Ovary (tissue), 9 donors: ENCODE measurements around the gene SOHLH1. TPM values are rescaled to one million over a fixed set of nuclear protein-coding genes. Genes with fewer than 3 reads are reported as not detected.

Source experiments
- DNase-seq, 5 donors: peaks; one replicate each; pipeline ENCODE4 v3.0.0-alpha.2; 2019 to 2020
- H3K27ac ChIP-seq, 2 donors: fragments of 200-600 bp; one replicate each; pipeline versions ENCODE4 v1.5.1 to v1.8.0; 2019 to 2022
- H3K27me3 ChIP-seq: fragments of 200-600 bp; one replicate; pipeline ENCODE4 v1.8.0; 2022
- H3K36me3 ChIP-seq: fragments of 200-600 bp; sonication (generic); one replicate; pipeline ENCODE4 v1.5.1; 2019
- H3K4me1 ChIP-seq: one replicate; pipeline ENCODE4 v1.8.1; 2013; ENCODE audit warnings: mild to moderate bottlenecking, moderate library complexity; ENCODE audit not compliant: insufficient read depth
- H3K4me3 ChIP-seq: fragments of 200-600 bp; sonication (generic); one replicate; pipeline ENCODE4 v1.5.1; 2017
- H3K9me3 ChIP-seq, 2 donors: fragments of 200-600 bp in 1 of 2; sonication (generic) in 1 of 2; one replicate each; pipeline versions ENCODE4 v1.5.1 to v1.8.1; 2013 to 2019; ENCODE audit warnings: mild to moderate bottlenecking in 1 of 2, moderate library complexity in 1 of 2
- EP300 ChIP-seq: sonication (generic); formaldehyde crosslinking; IDR thresholded peaks from one replicate; pipeline ENCODE4 v1.6.1; 2017; ENCODE audit warnings: antibody characterized with exemption
- POLR2A ChIP-seq: fragments of 450-650 bp; IDR thresholded peaks from one replicate; pipeline ENCODE4 v1.6.1; 2017; ENCODE audit warnings: antibody characterized with exemption, mild to moderate bottlenecking, moderate library complexity
- WGBS, 3 donors: extraction: QIAGEN DNeasy Blood & Tissue Kit in 1 of 3; methylation state at CpG; one replicate each; pipeline versions ENCODE4 v1.1.5 to v1.1.7; 2013 to 2017; 5-methylcytosine and 5-hydroxymethylcytosine counted together
- intact Hi-C, 4 donors: fragments of 100-400 bp; cut with DNase I; formaldehyde crosslinking; loops; one replicate each; pipeline versions ENCODE4 v1.11.0 to v1.15.1; 2022 to 2023
- polyA plus RNA-seq, 2 donors: library from polyadenylated mRNA; stranded (reverse); fragments of 200-250 nt in 1 of 2; fragments of 350-450 nt in 1 of 2; fragmentation: Illumina TruSeq in 1 of 2; extraction: RNeasy Lipid Tissue Mini Kit (QIAGEN cat#74804) in 1 of 2; gene quantifications; one replicate each; pipeline ENCODE4 v1.2.3, GENCODE V29; 2013 to 2014
- total RNA-seq, 7 donors: library from RNA; depleted of rRNA in 2 of 7; stranded (reverse); fragments of >200 nt in 2 of 7; fragmentation: NEBNext Ultra II Directional in 3 of 7; extraction: Animal tissue kit (Norgen Biotek cat#: 25700) in 3 of 7; gene quantifications; one replicate each; pipeline versions ENCODE4 v1.1.0 to v1.2.4, GENCODE V29; 2016 to 2023
- TF ChIP-seq, protein P1 (sequence below), 3 donors: fragments of 450-650 bp in 2 of 3; fragments of 200-600 bp in 1 of 3; IDR thresholded peaks; one replicate each; pipeline versions ENCODE4 v1.5.1 to v1.8.0; 2016 to 2022; ENCODE audit warnings: antibody characterized with exemption in 3 of 3, mild to moderate bottlenecking in 1 of 3
- donor health status: DM: no; HTN: no; CAD: no; lungs with moderate emphysema.
- donor health status: DM: no; HTN: no; CAD: no.
- donor health status: Bipolar disorder and iron deficiency.
- donor health status: DM: yes; HTN: yes; CAD: no.
- donor health status: DM: no; HTN: no; CAD: no.
- donor health status: DM: yes; HTN: yes; CAD: no.

Gene SOHLH1
- total and polyA plus RNA-seq, 9 donors, result 0.17 to 0.36 TPM; not detected in 7

DNA sequence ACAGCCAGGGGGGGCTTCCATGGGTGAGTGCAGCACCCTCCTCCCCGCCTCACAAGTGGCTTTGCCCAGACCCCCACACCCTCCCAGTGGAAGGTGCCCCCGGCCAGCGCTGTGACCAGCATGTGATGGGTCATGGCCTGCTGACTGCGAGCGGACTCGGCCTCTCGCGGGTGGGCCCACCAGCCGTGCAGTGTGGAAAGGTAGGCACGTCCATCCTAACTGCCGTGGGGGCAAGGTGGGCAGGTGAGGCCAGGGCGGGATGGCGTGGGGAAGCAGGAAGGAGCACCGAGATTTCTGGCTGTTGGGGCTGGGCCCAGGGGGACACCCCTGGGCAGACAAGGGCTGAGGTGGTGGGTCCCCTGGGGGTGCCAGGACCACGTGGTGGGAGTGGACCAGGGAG, 12.1 kb downstream of the SOHLH1 start:
- TF ChIP-seq EP300, result no peak
- TF ChIP-seq, protein P1, sequence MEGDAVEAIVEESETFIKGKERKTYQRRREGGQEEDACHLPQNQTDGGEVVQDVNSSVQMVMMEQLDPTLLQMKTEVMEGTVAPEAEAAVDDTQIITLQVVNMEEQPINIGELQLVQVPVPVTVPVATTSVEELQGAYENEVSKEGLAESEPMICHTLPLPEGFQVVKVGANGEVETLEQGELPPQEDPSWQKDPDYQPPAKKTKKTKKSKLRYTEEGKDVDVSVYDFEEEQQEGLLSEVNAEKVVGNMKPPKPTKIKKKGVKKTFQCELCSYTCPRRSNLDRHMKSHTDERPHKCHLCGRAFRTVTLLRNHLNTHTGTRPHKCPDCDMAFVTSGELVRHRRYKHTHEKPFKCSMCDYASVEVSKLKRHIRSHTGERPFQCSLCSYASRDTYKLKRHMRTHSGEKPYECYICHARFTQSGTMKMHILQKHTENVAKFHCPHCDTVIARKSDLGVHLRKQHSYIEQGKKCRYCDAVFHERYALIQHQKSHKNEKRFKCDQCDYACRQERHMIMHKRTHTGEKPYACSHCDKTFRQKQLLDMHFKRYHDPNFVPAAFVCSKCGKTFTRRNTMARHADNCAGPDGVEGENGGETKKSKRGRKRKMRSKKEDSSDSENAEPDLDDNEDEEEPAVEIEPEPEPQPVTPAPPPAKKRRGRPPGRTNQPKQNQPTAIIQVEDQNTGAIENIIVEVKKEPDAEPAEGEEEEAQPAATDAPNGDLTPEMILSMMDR (IDR thresholded peaks at IDR 0.05), result no peak
- no peak for TF ChIP-seq POLR2A
- no peaks in the 10 kb centered on the region for H3K36me3 ChIP-seq
- H3K4me3 ChIP-seq, result no peak overlapping the region
- no peak for DNase-seq
- 90 to 92% (median 91%) methylated on average over 15 of the region's 15 CpGs for WGBS, 3 donors
- no peaks in the 10 kb centered on the region for H3K27me3 ChIP-seq
- H3K27ac ChIP-seq, result no peak overlapping the region
- no peaks in the 10 kb centered on the region for H3K4me1 ChIP-seq
- H3K9me3 ChIP-seq, result no peaks in the 10 kb centered on the region
- intact Hi-C loops, result no loop called here

DNA sequence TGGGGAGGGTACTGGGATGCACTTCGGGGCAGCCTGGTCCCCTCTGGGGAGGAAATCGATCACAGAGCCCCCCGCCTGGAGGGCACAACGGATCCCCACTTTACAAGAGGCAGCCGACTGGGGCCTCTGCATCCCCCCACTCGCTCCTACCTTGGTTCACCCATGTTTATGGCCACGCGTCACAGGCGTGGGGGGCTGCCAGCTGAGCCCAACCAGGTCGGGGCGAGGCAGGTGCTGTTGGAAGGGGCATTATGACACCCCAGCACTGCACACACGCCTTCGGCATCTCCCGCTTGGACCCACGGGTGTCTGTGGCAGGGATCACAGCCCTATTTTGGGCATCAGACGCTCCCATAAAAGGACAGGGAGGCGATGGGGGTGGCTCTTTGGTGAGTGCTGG, 14.6 kb downstream of the SOHLH1 start:
- intact Hi-C loops, result no loop called here
- WGBS, 3 donors, result 69 to 77% (median 76%) methylated on average over 17 of the region's 17 CpGs
- H3K4me1 ChIP-seq, result no peaks in the 10 kb centered on the region

DNA sequence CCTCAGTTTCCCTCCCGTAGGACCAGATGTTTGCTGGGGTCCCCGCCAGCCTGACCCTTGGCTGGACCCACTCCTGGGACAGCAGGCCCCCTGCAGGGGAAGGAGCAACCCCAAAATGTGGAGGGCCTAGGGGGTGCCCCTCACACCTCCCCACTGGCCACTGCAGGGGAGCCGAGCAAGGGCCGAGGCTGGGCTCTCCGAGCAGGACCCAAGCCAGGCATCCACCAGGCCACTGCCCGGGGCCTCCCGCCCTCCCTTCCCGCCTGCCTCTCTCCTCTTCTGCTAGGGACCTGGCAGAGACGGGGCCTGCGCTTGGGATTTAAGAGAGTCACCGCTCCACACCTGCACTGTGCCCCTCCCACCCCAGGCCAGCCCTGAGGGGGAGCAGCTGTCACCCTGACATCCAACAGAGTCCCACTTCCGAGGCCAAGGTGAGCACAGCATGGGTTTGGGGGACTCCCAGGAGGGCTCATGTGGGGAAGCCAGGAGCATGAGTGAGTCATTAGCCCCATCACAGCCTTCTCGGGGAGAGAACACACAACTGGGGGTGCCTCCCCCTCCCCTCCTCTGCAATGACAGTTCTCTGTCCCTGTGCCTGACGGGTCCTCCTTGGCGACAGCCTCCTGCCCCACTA, 15.8 kb downstream of the SOHLH1 start:
- intact Hi-C loops, result no loop called here
- H3K9me3 ChIP-seq, result no peaks in the 10 kb centered on the region
- DNase-seq, result no peak
- no peaks in the 10 kb centered on the region for H3K36me3 ChIP-seq
- no peaks in the 10 kb centered on the region for H3K4me1 ChIP-seq
- no peak overlapping the region for H3K4me3 ChIP-seq
- H3K27ac ChIP-seq, result no peak overlapping the region
- no peak for TF ChIP-seq POLR2A
- TF ChIP-seq, protein P1 (IDR thresholded peaks at IDR 0.05), result no peak
- no peak for TF ChIP-seq EP300
- 73 to 76% (median 74%) methylated on average over 14 to 15 of the region's 15 CpGs for whole genome bisulfite sequencing, 3 donors
- H3K27me3 ChIP-seq, result no peaks in the 10 kb centered on the region

More for the DNA sequence above, 14.6 kb downstream of the SOHLH1 start:
- Histone ChIP-seq H3K27me3 (no peaks in the 10 kb centered on the region), H3K4me3 (no peak overlapping the region), H3K27ac (no peak overlapping the region), H3K36me3 (no peaks in the 10 kb centered on the region), H3K9me3 (no peaks in the 10 kb centered on the region)
- no peak for DNase-seq
- TF ChIP-seq POLR2A (no peak), EP300 (no peak)
- TF ChIP-seq, protein P1 (IDR thresholded peaks at IDR 0.05), result no peak

DNA sequence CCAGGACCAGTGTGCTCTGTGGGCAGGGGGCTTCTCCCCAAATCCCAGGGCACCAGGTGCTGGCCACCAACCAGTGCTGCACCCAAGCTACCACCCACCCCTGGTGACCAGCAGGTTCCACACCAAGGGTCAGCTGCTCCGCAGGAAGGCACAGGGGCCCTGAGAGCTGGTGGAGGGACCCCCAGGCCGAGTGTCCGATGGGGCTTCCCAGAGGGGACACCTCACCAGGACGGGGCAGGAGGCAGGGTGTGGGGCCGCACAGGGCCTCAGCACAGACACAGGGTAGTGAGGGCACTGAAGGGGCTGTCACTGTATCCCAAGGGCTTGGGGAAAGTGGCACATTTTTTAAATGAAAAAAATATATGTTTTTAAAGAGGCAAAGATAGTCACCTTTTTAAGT, 18.1 kb downstream of the SOHLH1 start:
- no peak for DNase-seq
- Histone ChIP-seq H3K27me3 (no peaks in the 10 kb centered on the region), H3K36me3 (no peaks in the 10 kb centered on the region), H3K4me1 (no peaks in the 10 kb centered on the region), H3K4me3 (no peak overlapping the region), H3K9me3 (no peaks in the 10 kb centered on the region), H3K27ac (no peak overlapping the region)
- intact Hi-C loops, result no loop called here
- TF ChIP-seq EP300, result no peak
- TF ChIP-seq, protein P1 (IDR thresholded peaks at IDR 0.05), result no peak
- TF ChIP-seq POLR2A, result no peak
- WGBS, 3 donors, result 83 to 92% (median 90%) methylated on average over 5 of the region's 5 CpGs
